ENCODE results near the gene RYR1. TPM values are rescaled to one million over a fixed set of nuclear protein-coding genes. Genes with fewer than 3 reads are reported as not detected.
"Not testable (repeated sequence)": the region's sequence is repeated elsewhere in the genome, so short reads cannot be mapped to it uniquely, and the experiment has no call there.

Gene RYR1
- total and polyA plus RNA-seq, 8 donors = 1.5 to 5.8 (median 3.6) TPM

- Histone ChIP-seq H3K36me3 (peaks cover 0 to 24% of the 10 kb centered on the region in 2 donors), H3K27me3 (peaks cover 0 to 23% of the 10 kb centered on the region in 2 donors), H3K9me3 (no peaks in the 10 kb centered on the region), H3K4me3 (no peak overlapping the region), H3K27ac (no peak overlapping the region), H3K4me1 (peaks cover 9 to 36% of the 10 kb centered on the region in 2 donors)
- intact Hi-C loops (cut with DNase I) = no loop called here
- DNase-seq (no peak), ATAC-seq (no peak)
- TF ChIP-seq, protein P1, sequence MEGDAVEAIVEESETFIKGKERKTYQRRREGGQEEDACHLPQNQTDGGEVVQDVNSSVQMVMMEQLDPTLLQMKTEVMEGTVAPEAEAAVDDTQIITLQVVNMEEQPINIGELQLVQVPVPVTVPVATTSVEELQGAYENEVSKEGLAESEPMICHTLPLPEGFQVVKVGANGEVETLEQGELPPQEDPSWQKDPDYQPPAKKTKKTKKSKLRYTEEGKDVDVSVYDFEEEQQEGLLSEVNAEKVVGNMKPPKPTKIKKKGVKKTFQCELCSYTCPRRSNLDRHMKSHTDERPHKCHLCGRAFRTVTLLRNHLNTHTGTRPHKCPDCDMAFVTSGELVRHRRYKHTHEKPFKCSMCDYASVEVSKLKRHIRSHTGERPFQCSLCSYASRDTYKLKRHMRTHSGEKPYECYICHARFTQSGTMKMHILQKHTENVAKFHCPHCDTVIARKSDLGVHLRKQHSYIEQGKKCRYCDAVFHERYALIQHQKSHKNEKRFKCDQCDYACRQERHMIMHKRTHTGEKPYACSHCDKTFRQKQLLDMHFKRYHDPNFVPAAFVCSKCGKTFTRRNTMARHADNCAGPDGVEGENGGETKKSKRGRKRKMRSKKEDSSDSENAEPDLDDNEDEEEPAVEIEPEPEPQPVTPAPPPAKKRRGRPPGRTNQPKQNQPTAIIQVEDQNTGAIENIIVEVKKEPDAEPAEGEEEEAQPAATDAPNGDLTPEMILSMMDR (IDR thresholded peaks at IDR 0.05) = no peak
Measured at GRCh38 chr19:38421856-38422255, 11.6 kb upstream of the RYR1 start.

DNA sequence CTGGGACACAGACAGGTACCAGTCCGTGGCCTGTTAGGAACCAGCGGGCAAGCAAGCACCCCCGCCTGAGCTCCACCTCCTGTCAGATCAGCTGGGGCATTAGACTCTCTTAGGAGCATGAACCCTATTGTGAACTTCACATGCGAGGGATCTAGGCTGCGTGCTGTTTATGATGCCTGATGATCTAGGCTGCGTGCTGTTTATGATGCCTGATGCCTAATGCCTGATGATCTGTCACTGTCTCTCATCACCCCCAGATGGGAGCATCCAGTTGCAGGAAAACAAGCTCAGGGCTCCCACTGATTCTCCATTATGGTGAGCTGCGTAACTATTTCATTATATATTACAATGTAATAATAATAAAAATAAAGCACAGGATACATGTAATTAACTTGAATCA is 11.1 kb upstream of the RYR1 start:
- no peak overlapping the region for H3K4me3 ChIP-seq
- no peak overlapping the region for H3K27ac ChIP-seq
- peaks cover 0 to 23% of the 10 kb centered on the region in 2 donors for H3K27me3 ChIP-seq
- intact Hi-C loops (cut with DNase I) = no loop called here
- DNase-seq (no peak), ATAC-seq (no peak)
- TF ChIP-seq, protein P1 (IDR thresholded peaks at IDR 0.05) = no peak
- H3K36me3 ChIP-seq = peaks cover 0 to 24% of the 10 kb centered on the region in 2 donors
- no peaks in the 10 kb centered on the region for H3K9me3 ChIP-seq
- peaks cover 8 to 30% of the 10 kb centered on the region in 2 donors for H3K4me1 ChIP-seq

DNA sequence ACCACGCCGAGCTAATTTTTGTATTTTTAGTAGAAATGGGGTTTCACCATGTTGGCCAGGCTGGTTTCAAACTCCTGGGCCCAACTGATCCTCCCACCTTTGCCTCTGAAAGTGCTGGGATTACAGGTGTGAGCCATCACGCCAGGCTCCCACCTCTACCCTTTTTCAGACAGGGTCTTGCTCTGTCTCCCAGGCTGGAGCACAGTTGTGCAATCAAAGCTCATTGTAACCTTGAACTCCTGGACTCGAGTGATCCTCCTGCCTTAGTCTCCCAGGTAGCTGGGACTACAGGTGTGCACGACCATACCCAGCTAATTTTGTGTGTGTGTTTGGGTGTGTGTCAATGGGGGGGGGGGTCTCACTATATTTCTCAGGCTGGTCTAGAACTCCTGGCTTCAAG is 9.2 kb upstream of the RYR1 start:
- ATAC-seq = no peak
- H3K27ac ChIP-seq = no peak overlapping the region
- DNase-seq = no peak
- H3K27me3 ChIP-seq = peaks cover 0 to 15% of the 10 kb centered on the region in 2 donors
- H3K9me3 ChIP-seq = no peaks in the 10 kb centered on the region
- H3K4me1 ChIP-seq = peaks cover 0 to 18% of the 10 kb centered on the region in 2 donors
- H3K4me3 ChIP-seq = peak overlapping the region in 1 of 2 donors; percentile 53
- TF ChIP-seq, protein P1 (IDR thresholded peaks at IDR 0.05) = no peak
- intact Hi-C loops (cut with DNase I) = no loop called here
- peaks cover 0 to 24% of the 10 kb centered on the region in 2 donors for H3K36me3 ChIP-seq

- Histone ChIP-seq H3K4me1 (peaks cover 0 to 18% of the 10 kb centered on the region in 2 donors), H3K27ac (peak overlapping the region in 1 of 2 donors; percentile 77), H3K36me3 (peaks cover 0 to 17% of the 10 kb centered on the region in 2 donors), H3K27me3 (peaks cover 0 to 17% of the 10 kb centered on the region in 2 donors), H3K9me3 (no peaks in the 10 kb centered on the region), H3K4me3 (peak overlapping the region in 1 of 2 donors; percentile 53)
- no peak for DNase-seq
- TF ChIP-seq, protein P1 (IDR thresholded peaks at IDR 0.05) = no peak
- intact Hi-C loops (cut with DNase I) = no loop called here
- peak; percentile 22 for ATAC-seq
Measured at GRCh38 chr19:38425222-38425809, 8.2 kb upstream of the RYR1 start.

DNA sequence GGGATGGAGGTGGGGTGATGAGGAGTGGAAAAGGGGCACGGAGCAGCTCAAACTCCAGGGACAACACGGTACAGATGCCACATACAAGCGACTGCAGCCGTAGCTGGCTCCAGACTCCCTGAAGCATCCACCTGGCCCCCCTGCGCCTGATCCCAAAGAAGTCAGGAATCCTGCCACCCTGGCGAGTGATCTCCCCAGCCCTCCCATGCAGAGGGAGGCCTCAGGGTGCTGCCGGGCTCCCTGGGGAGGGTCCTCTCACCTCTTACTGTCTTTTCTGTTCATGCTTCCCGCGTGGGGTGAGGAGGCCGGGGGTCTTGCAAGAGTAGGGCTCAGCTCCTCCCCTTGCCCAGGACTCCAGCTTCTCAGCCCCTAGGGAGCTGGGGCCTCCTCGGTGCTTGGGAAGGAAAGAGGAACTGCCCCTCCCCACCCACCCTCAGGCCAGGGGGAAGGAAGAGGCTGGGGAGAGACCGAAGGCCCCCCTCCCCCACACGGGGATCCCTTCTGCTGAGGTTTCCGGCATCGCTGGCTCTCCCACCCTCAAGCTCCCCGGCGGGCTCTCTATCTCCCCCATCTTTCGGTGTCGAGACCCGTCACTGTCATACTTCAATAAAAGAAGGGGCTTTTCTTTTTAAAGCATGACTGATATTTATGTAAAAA is 7.6 kb upstream of the RYR1 start, which contains the start of gene RASGRP4:
Gene RASGRP4, minus strand, starts transcription at position 410 of the 657 bp plus-strand sequence. Its CDS starts 128 bp downstream, at position 282.
- peak in 3 of 4 donors; percentile 14 to 89 (median 57) for DNase-seq

DNA sequence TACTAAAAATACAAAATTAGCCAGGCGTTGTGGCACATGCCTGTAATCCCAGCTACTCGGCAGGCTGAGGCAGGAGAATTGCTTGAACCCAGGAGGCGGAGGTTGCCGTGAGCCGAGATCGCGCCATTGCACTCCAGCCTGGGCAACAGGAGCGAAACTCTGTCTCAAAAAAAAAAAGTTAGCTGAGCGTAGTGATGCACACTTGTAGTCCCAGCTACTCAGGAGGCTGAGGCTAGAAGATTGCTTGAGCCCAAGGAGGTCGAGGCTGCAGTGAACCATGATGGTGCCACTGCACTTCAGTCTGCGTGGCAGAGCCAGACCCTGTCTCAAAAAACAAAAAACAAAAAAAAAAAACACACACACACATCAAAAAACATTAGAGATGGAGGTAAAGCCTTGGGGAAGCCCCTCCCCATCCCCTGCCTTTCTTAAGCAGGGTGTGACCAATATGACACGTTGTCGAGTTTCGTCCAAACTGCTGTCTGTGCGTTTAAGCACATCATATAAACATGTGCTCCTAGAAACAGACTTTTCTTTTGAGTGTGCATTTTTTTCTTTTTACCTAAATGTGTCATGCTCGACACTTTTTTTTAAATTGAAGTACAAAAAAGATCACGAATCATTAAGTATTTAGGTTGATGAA is 6.3 kb upstream of the RYR1 start:
- Histone ChIP-seq H3K27me3 (peaks cover 0 to 31% of the 10 kb centered on the region in 2 donors), H3K4me1 (peaks cover 0 to 18% of the 10 kb centered on the region in 2 donors)
- H3K36me3 ChIP-seq; H3K27ac ChIP-seq; intact Hi-C loops (cut with DNase I); ATAC-seq; DNase-seq; H3K4me3 ChIP-seq; H3K9me3 ChIP-seq: not testable (repeated sequence)

More for the DNA sequence above, 7.6 kb upstream of the RYR1 start, which contains the start of gene RASGRP4:
- intact Hi-C loops (cut with DNase I) = no loop called here
- peak; percentile 78 for ATAC-seq
- Histone ChIP-seq H3K27ac (peak within 1 kb of the TSS in 1 of 2 donors; percentile 77), H3K4me1 (peaks cover 0 to 18% of the 10 kb centered on the region in 2 donors), H3K27me3 (peaks cover 0 to 23% of the 10 kb centered on the region in 2 donors), H3K4me3 (peak within 1 kb of the TSS in 1 of 2 donors; percentile 53), H3K9me3 (no peaks in the 10 kb centered on the region), H3K36me3 (peaks cover 0 to 12% of the 10 kb centered on the region in 2 donors)
- TF ChIP-seq, protein P1 (IDR thresholded peaks at IDR 0.05) = no peak

Data from left lung (tissue), 10 donors.